ENCODE data around the gene ESPN. TPM values are rescaled to one million over a fixed set of nuclear protein-coding genes. Genes with fewer than 3 reads are reported as not detected.

Gene ESPN
- total RNA-seq, 1 experiment from 2014 or later: 8.5 TPM

- no peak overlapping the region for H3K4me3 ChIP-seq (ENCODE audit: low read depth in 2 of 2, low read length in 2 of 2)
- ChIA-PET CTCF (interaction anchor here (0.6 to 0.7 kb wide), 3 partner anchors 12 to 23 kb away, joined by 3 read pairs; no protein-coding TSS in a partner anchor), POLR2A (no interaction called here)
- intact Hi-C loops (cut with micrococcal nuclease; ENCODE audit: unreplicated experiment): no loop called here
- DNase-seq (ENCODE audit: low read depth, low spot score) (no peak), ATAC-seq (no peak)
- TF ChIP-seq REST (IDR thresholded peaks at IDR 0.05; ENCODE audit: insufficient read depth in 1 of 2, low read depth in 2 of 2, low read length in 1 of 2): no peak
- TF ChIP-seq POLR2AphosphoS5 (IDR thresholded peaks at IDR 0.05; ENCODE audit: low read depth, low read length): no peak
- no peak for TF ChIP-seq TCF7L2 (IDR thresholded peaks at IDR 0.05; ENCODE audit: low read depth, low read length)
- TF ChIP-seq CTCF (IDR thresholded peaks at IDR 0.05): no peak
- TF ChIP-seq SIN3A (IDR thresholded peaks at IDR 0.05; ENCODE audit: borderline replicate concordance, insufficient read depth, low read depth, low read length): no peak
- H3K9me3 ChIP-seq (ENCODE audit: control insufficient read depth, insufficient read depth, low read depth, low read length): no peaks in the 10 kb centered on the region
- H3K36me3 ChIP-seq (ENCODE audit: control insufficient read depth, insufficient read depth, low read length): no peaks in the 10 kb centered on the region
- H3K27me3 ChIP-seq (ENCODE audit: control insufficient read depth, insufficient read depth, low read length): no peaks in the 10 kb centered on the region
- no TSS peak for BruUV-seq (replicated peaks)
- H3K4me1 ChIP-seq (ENCODE audit: control insufficient read depth, insufficient read depth, low read length): peaks cover 7% of the 10 kb centered on the region
- H3K27ac ChIP-seq (ENCODE audit: low read length): no peak overlapping the region
- in situ Hi-C loops (cut with HindIII; ENCODE audit: low pct_unique_long_range_greater_than_20kb, low sequenced_read_pairs): no loop called here
These were observed 76.8 kb downstream of the ESPN start for GRCh38 chr1:6501279-6501813.

GRCh38 chr1:6502000-6502891 lies 77.7 kb downstream of the ESPN start:
- no peak overlapping the region for H3K27ac ChIP-seq (ENCODE audit: low read length)
- peaks cover 3% of the 10 kb centered on the region; the same call in 1 of the 2 replicates for H3K4me1 ChIP-seq (ENCODE audit: control insufficient read depth, insufficient read depth, low read length)
- no peak overlapping the region for H3K4me3 ChIP-seq (ENCODE audit: low read depth in 2 of 2, low read length in 2 of 2)
- no TSS peak for BruUV-seq (replicated peaks)
- H3K27me3 ChIP-seq (ENCODE audit: control insufficient read depth, insufficient read depth, low read length): no peaks in the 10 kb centered on the region
- CTCF ChIA-PET: no interaction called here
- ATAC-seq (no peak), DNase-seq (ENCODE audit: low read depth, low spot score) (no peak)
- in situ Hi-C loops (cut with HindIII; ENCODE audit: low pct_unique_long_range_greater_than_20kb, low sequenced_read_pairs) (no loop called here), intact Hi-C loops (cut with micrococcal nuclease; ENCODE audit: unreplicated experiment) (no loop called here)
- H3K9me3 ChIP-seq (ENCODE audit: control insufficient read depth, insufficient read depth, low read depth, low read length): no peaks in the 10 kb centered on the region
- TF ChIP-seq SIN3A (IDR thresholded peaks at IDR 0.05; ENCODE audit: borderline replicate concordance, insufficient read depth, low read depth, low read length): no peak
- POLR2A ChIA-PET: no interaction called here
- H3K36me3 ChIP-seq (ENCODE audit: control insufficient read depth, insufficient read depth, low read length): no peaks in the 10 kb centered on the region

All from Panc1 (cell line).